Panc1 (cell line): ENCODE data around the gene NDUFB11. TPM values are rescaled to one million over a fixed set of nuclear protein-coding genes. Genes with fewer than 3 reads are reported as not detected.

Experiments used
- ATAC-seq: fragments of 200-7000 bp; cut with Tn5 transposase; 2 replicates; pipeline ENCODE4 v1.9.1; 2020; ENCODE audit warnings: mild to moderate bottlenecking, moderate library complexity
- BruUV-seq: library from RNA; stranded (reverse); fragments of 400-500 nt; replicated peaks from 2 replicates; lab custom pipeline; 2021; lab: Mats Ljungman, UMichigan
- CTCF ChIA-PET: fragments of 300-600 bp; sonication (Branson Sonifier 250); formaldehyde crosslinking; loops from one replicate; lab custom pipeline; 2022; ENCODE audit warnings: antibody characterized with exemption; lab: Charles Lee
- POLR2A ChIA-PET: fragments of 300-600 bp; sonication (Branson Sonifier 250); formaldehyde crosslinking; loops from one replicate; lab custom pipeline; 2022; ENCODE audit warnings: antibody characterized with exemption; lab: Charles Lee
- DNase-seq: peaks from one replicate; pipeline ENCODE4 v3.0.0-alpha.2; 2010; ENCODE audit warnings: low read depth, low spot score
- H3K27ac ChIP-seq: 2 replicates; pipeline ENCODE4 v1.5.1; 2011; ENCODE audit warnings: mild to moderate bottlenecking, low read length, inconsistent platforms
- H3K27me3 ChIP-seq: fragments of 200-500 bp; sonication (Bioruptor generic); 2 replicates; pipeline ENCODE4 v1.6.0; 2014; ENCODE audit warnings: low read length, inconsistent platforms; ENCODE audit not compliant: control insufficient read depth, insufficient read depth
- H3K36me3 ChIP-seq: fragments of 200-500 bp; sonication (Bioruptor generic); 2 replicates; pipeline ENCODE4 v1.5.1; 2014; ENCODE audit warnings: inconsistent platforms, mild to moderate bottlenecking, low read length, moderate library complexity; ENCODE audit not compliant: control insufficient read depth, insufficient read depth
- H3K4me1 ChIP-seq: 2 replicates; pipeline ENCODE4 v1.5.1; 2011; ENCODE audit warnings: inconsistent platforms, mild to moderate bottlenecking, low read length, moderate library complexity; ENCODE audit not compliant: control insufficient read depth, insufficient read depth
- H3K4me3 ChIP-seq, 2 experiments: 2 replicates each; pipeline ENCODE4 v1.5.1; 2011 to 2012; ENCODE audit warnings: low read depth in 2 of 2, low read length in 2 of 2, mild to moderate bottlenecking in 2 of 2, inconsistent platforms in 1 of 2, moderate library complexity in 1 of 2
- H3K9me3 ChIP-seq: fragments of 200-500 bp; sonication (Bioruptor generic); 2 replicates; pipeline ENCODE4 v1.5.1; 2014; ENCODE audit warnings: low read depth, mild to moderate bottlenecking, inconsistent platforms, low read length, moderate library complexity; ENCODE audit not compliant: control insufficient read depth, insufficient read depth
- CTCF ChIP-seq: fragments of 450-650 bp; IDR thresholded peaks from 2 replicates; pipeline ENCODE4 v1.5.1; 2017; ENCODE audit warnings: mild to moderate bottlenecking
- POLR2AphosphoS5 ChIP-seq: IDR thresholded peaks from 2 replicates; pipeline ENCODE4 v1.6.1; 2012; ENCODE audit warnings: mild to moderate bottlenecking, low read depth, low read length, moderate library complexity
- REST ChIP-seq, 2 experiments: IDR thresholded peaks; 2 replicates each; pipeline ENCODE4 v1.6.1; 2011 to 2012; ENCODE audit warnings: low read depth in 2 of 2, control low read depth in 1 of 2, low read length in 1 of 2, mild to moderate bottlenecking in 1 of 2, moderate library complexity in 1 of 2; ENCODE audit not compliant: insufficient read depth in 1 of 2
- SIN3A ChIP-seq: IDR thresholded peaks from 2 replicates; pipeline ENCODE4 v1.6.1; 2012; ENCODE audit warnings: low read depth, mild to moderate bottlenecking, low read length, moderate library complexity, borderline replicate concordance; ENCODE audit not compliant: insufficient read depth
- TCF7L2 ChIP-seq: IDR thresholded peaks from 2 replicates; pipeline ENCODE4 v1.6.1; 2011; ENCODE audit warnings: mild to moderate bottlenecking, low read depth, low read length, inconsistent platforms
- in situ Hi-C: cut with HindIII; loops from 2 replicates; pipeline ENCODE4 v1.10.0; 2016; ENCODE audit warnings: low sequenced_read_pairs, low pct_unique_long_range_greater_than_20kb
- intact Hi-C: fragments of 100-400 bp; cut with micrococcal nuclease; formaldehyde crosslinking; loops from one replicate; pipeline ENCODE4 v1.10.0; 2022; ENCODE audit not compliant: unreplicated experiment
- total RNA-seq: library from RNA; stranded (reverse); gene quantifications from one replicate; pipeline ENCODE4 v1.2.1, GENCODE V29; 2021; ENCODE audit not compliant: unreplicated experiment

Gene NDUFB11
- total RNA-seq, 1 experiment from 2014 or later = 109 TPM

- in situ Hi-C loops = no loop called here
- Histone ChIP-seq H3K9me3 (no peaks in the 10 kb centered on the region), H3K27ac (no peak overlapping the region), H3K4me1 (peaks cover 12% of the 10 kb centered on the region), H3K27me3 (no peaks in the 10 kb centered on the region), H3K4me3 (no peak overlapping the region), H3K36me3 (peaks cover 3% of the 10 kb centered on the region; the same call in 1 of the 2 replicates)
- no TSS peak for BruUV-seq
- no peak for DNase-seq
- POLR2A ChIA-PET = interaction anchor here (0.6 kb wide), 2 partner anchors 20 to 38 kb away, joined by 5 to 16 read pairs; no protein-coding TSS in a partner anchor
- intact Hi-C loops = loop anchor here (10.0 kb wide), 2 partner anchors 195 to 335 kb away; no protein-coding TSS in a partner anchor
- TF ChIP-seq CTCF = no peak
- TF ChIP-seq POLR2AphosphoS5 = no peak
- TF ChIP-seq TCF7L2 = no peak
- CTCF ChIA-PET = no interaction called here
- ATAC-seq = no peak
These were observed 45.4 kb upstream of the NDUFB11 start for GRCh38 chrX:47189906-47190305.

GRCh38 chrX:47187106-47187677, 42.7 kb upstream of the NDUFB11 start:
- no peaks in the 10 kb centered on the region for H3K9me3 ChIP-seq
- H3K36me3 ChIP-seq = peaks cover 3% of the 10 kb centered on the region; the same call in 1 of the 2 replicates
- H3K4me1 ChIP-seq = no peaks in the 10 kb centered on the region
- ChIA-PET POLR2A (no interaction called here), CTCF (no interaction called here)
- DNase-seq (no peak), ATAC-seq (no peak)
- intact Hi-C loops (no loop called here), in situ Hi-C loops (no loop called here)
- no peaks in the 10 kb centered on the region for H3K27me3 ChIP-seq
- no TSS peak for BruUV-seq
- H3K4me3 ChIP-seq = no peak overlapping the region
- TF ChIP-seq POLR2AphosphoS5 (no peak), REST (IDR thresholded peaks at IDR 0.05; ENCODE audit: insufficient read depth in 1 of 2, low read depth in 2 of 2, low read length in 1 of 2) (no peak), TCF7L2 (no peak), SIN3A (no peak), CTCF (no peak)
- H3K27ac ChIP-seq = no peak overlapping the region
